Retinal pigment epithelial cell (primary cell): Measurements from ENCODE around the gene LAMA2.
A peak's percentile ranks its signal among the peaks of the same experiment; 100 is the strongest.

Experiments
- DNase-seq: peaks from one replicate; pipeline ENCODE4 v3.0.0-alpha.2; 2010; ENCODE audit warnings: low read depth
- H3K4me3 ChIP-seq: 2 replicates; pipeline ENCODE4 v1.5.1; 2011; ENCODE audit warnings: mild to moderate bottlenecking, low read length, control low read depth, moderate library complexity
- CTCF ChIP-seq: conservative IDR thresholded peaks from 2 replicates; pipeline ENCODE4 v1.5.1; 2011; ENCODE audit warnings: low read depth, low read length, control low read depth, inconsistent platforms

Gene LAMA2

GRCh38 chr6:129429956-129430355, 547.0 kb downstream of the LAMA2 start:
- DNase-seq: no peak
- H3K4me3 ChIP-seq: no peak overlapping the region
- no peak for TF ChIP-seq CTCF

- DNase-seq: no peak
- no peak overlapping the region for H3K4me3 ChIP-seq
- peak; percentile 38 for TF ChIP-seq CTCF
Observed at GRCh38 chr6:129432738-129433137, 549.8 kb downstream of the LAMA2 start.

- H3K4me3 ChIP-seq: no peak overlapping the region
- DNase-seq: no peak
- no peak for TF ChIP-seq CTCF
Observed at GRCh38 chr6:129434091-129434490, 551.2 kb downstream of the LAMA2 start.

GRCh38 chr6:129440691-129441090, 557.8 kb downstream of the LAMA2 start:
- H3K4me3 ChIP-seq: peak overlapping the region; percentile 1
- no peak for TF ChIP-seq CTCF
- DNase-seq: no peak

- DNase-seq: no peak
- TF ChIP-seq CTCF: no peak
- no peak overlapping the region for H3K4me3 ChIP-seq
Observed at GRCh38 chr6:129444683-129445082, 561.7 kb downstream of the LAMA2 start.

- H3K4me3 ChIP-seq: no peak overlapping the region
- DNase-seq: no peak
- no peak for TF ChIP-seq CTCF
Observed at GRCh38 chr6:129446272-129447197, 563.6 kb downstream of the LAMA2 start.

- H3K4me3 ChIP-seq: no peak overlapping the region
- no peak for TF ChIP-seq CTCF
Observed at GRCh38 chr6:129447198-129447565, 564.2 kb downstream of the LAMA2 start.

More at GRCh38 chr6:129447198-129447565, 564.2 kb downstream of the LAMA2 start:
- DNase-seq: no peak
